ENCODE data around the gene LRRC3B.

LRRC3B gene

DNA sequence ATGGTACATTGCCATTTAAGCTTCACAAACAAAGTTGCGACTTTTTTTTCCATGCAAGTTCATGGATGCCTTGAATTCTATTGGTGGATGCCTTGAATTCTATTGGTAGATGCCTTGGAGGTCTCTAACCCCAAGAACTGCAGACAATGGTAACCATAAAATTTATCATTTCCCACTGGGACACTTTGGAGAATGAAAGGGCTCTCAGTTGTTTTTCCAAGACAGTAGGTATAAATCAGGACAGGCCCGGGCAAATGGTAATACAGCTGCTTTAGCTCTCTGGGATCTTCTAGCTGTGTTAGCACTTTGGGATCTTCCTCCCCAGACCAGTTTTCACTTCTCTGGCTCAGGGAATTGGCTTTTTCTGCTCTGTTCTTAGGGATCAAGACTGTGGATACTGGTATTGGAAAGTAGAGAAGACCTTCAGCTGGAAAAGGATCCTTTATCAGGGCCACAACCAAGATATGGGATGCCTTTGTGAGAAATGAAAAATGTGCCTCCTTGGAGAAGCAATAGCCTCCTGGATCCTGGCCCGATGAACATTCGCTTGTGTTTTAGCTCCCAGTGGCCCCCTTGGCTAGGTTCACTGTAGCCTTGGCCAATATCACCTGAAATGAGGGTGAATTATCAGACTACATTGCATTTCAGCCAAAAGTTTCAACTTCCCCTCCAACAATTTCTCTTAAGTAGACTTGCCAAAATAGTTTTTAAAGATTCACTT, 8.3 kb downstream of the LRRC3B start:
- no peak for DNase-seq (ENCODE audit: low read depth in 2 of 2, low spot score in 1 of 2)

- no peak for DNase-seq (ENCODE audit: low read depth in 2 of 2, low spot score in 1 of 2)
These were observed 8.8 kb downstream of the LRRC3B start for GRCh38 chr3:26631390-26631738.

DNA sequence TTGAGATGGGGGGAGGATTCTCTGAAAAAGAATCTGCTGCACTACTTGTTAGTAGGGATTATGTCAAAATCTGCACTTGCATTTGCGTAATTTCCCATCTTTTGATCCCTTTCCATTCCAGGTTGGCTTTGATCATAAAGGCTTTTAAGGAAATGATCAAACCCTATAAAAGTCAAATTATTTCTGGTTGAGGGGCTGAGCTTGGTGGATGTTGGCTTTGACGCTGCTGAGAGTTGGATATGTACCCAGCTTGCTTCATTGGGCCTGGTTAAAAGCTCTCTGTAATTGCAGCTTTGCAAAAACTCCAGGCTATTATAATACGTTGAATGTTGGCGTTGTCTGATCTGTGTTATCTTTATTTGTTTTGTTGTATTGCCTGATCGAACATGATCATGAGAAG, 12.0 kb downstream of the LRRC3B start:
- no peak for DNase-seq (ENCODE audit: low read depth in 2 of 2, low spot score in 1 of 2)

DNA sequence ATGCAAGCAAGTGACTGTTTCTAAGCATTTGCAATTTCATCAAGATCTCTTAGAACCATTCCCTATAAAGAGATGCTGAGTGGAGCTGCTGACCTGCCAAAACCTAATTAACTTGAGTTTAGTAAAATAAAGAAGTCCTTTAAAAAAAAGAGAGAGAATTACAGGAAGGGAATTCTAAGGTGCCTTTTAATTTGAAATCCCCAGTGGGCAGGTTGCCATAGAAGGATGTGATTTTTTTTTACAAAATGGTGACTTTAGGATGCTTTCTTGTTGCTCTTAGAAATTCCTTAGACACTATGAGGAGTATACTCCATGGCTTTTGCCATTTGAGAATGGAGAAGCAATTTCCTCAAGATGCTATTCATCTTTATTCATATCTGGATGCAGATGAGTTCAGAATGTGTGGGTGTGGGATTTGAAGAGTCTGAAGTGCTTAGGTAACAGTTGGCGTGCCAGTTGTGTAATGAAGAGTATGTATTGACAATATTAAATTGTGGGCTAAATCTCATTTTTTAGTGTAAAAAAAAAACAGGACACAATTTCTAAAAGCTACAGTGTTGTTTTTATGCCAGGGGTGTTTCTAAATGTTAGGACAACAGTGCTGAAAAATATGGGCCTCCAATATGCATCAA, 13.6 kb downstream of the LRRC3B start:
- no peak for DNase-seq (ENCODE audit: low read depth in 2 of 2, low spot score in 1 of 2)

DNA sequence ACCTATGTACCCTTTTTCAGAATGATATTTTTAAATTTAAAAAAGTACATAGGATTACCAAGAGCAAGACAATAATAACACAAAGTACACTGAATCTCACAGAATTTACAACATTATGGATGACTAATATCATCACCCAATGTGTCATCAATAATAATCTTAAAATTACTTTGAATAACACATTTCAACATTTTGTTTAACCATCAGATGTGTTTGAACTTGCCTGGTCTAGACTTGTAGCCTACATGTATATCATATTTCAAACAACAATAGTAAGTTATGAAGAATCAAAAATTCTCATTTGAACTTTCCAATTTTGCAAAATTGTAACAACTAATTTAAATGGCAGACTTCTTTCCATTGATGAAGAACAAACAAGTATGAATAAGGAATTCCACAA, 15.1 kb downstream of the LRRC3B start:
- no peak for DNase-seq (ENCODE audit: low read depth in 2 of 2, low spot score in 1 of 2)

DNA sequence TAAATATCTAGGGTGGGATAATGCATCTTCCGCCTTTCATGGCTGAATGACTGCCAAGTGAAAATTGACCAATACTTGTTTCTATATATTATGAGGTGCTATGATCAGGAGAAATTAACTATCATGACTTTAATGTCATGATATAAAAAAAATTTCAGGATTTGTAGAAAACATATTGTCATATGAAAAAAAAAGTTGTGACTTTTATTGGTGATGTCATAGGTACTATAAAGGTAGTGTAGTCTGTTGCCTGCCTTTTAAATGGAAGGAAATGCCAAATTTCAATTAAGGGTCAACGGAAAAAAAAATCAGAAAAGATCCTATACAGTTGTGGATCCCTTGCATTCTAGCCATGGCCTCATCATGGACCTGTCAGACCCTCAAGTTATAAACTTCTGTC, 15.5 kb downstream of the LRRC3B start:
- DNase-seq (ENCODE audit: low read depth in 2 of 2, low spot score in 1 of 2) = no peak

GRCh38 chr3:26639339-26639738, 16.8 kb downstream of the LRRC3B start:
- DNase-seq (ENCODE audit: low read depth in 2 of 2, low spot score in 1 of 2) = no peak

DNA sequence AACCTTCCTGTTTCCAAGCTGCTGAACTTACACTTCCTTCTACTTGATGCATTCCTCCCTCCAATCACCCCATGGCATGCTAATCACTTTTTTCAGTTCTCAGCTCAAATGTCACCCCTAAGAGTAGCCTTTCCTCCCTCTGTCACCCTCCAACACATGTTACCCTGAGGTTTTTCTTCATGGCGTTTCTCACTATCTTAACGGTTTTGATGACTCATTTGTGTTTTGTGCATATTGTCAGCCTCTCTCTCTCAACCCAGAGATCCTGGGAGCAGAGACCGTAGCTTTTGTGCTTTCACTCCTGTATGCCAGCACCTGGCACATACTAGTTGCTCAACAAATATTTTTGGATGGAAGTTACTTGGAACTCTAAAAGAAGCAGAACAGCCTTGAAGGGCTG, 24.5 kb downstream of the LRRC3B start:
- no peak for DNase-seq (ENCODE audit: low read depth in 2 of 2, low spot score in 1 of 2)

GRCh38 chr3:26648461-26648860, 25.9 kb downstream of the LRRC3B start:
- no peak for DNase-seq (ENCODE audit: low read depth in 2 of 2, low spot score in 1 of 2)

GRCh38 chr3:26652164-26652563, 29.6 kb downstream of the LRRC3B start:
- no peak for DNase-seq (ENCODE audit: low read depth in 2 of 2, low spot score in 1 of 2)

DNA sequence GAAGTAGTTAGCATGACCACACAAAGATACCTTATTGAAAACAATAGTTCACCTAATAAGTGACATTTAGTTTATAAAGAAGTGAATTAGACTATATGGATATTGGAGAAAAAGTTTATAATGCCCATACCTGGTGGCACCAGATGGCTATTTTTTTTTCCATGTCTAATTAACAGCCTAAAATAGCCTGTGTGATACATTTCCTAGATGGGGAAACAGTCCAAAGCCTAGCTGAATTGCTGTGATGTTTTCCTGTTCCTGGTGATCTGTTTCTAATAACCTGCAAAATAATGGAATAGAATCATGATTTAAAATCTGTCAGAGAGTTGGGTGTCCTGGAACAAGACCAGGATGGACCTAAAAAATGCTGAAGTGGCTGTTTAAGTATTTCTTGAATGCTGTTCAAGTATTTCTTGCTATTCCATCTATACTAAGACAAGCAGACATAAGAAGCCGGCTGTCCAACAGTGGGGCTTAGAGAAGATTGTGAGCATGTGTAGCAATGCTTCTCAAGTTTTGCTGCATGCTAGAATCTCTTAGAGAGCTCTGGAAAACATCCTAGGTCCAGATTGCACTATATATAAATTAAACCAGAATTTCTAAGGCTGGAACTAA, 31.3 kb downstream of the LRRC3B start:
- DNase-seq (ENCODE audit: low read depth in 2 of 2, low spot score in 1 of 2) = no peak

- no peak for DNase-seq (ENCODE audit: low read depth in 2 of 2, low spot score in 1 of 2)
These were observed 32.7 kb downstream of the LRRC3B start for GRCh38 chr3:26655231-26655630.

GRCh38 chr3:26657348-26657976, 34.9 kb downstream of the LRRC3B start:
- no peak for DNase-seq (ENCODE audit: low read depth in 2 of 2, low spot score in 1 of 2)

- DNase-seq (ENCODE audit: low read depth in 2 of 2, low spot score in 1 of 2) = no peak
These were observed 45.6 kb downstream of the LRRC3B start for GRCh38 chr3:26668171-26668570.

DNA sequence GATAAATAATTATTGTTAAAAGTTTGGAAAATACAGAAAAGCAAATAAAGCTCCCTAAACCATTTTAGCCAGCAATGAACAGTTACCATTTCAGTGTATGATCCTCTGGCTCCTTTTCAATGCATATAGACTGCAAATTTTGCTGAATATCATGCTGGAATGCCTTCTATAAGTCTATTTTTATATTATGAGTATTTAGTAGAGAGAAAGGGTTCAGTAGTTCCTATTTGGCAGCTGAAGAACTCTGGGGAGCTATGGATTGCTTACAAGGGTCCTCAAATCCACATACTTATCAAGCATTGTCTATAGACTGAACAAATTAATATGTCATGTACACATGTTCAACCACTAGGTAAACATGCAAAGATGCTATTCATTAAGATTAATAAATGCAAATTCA, 46.1 kb downstream of the LRRC3B start:
- DNase-seq (ENCODE audit: low read depth in 2 of 2, low spot score in 1 of 2) = no peak

DNA sequence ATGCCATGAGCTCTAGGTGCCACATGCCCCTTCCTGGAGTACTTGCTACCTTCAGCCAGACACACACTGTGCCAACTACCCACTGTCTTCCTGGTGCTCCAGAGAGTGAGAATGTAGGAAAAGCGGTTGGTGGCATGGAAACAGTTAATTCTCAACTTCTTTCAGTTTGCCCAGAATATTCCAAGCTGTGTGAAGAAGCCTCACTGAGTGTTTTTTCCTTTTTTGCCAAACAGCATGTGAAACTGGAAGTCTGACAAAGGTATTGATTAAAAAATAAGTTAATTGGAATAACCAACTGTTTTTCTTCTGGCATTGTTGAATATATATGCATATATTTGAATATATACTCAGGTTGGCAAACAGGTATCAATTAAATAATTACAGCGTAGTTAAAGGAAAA, 52.8 kb downstream of the LRRC3B start:
- DNase-seq (ENCODE audit: low read depth in 2 of 2, low spot score in 1 of 2) = no peak

DNA sequence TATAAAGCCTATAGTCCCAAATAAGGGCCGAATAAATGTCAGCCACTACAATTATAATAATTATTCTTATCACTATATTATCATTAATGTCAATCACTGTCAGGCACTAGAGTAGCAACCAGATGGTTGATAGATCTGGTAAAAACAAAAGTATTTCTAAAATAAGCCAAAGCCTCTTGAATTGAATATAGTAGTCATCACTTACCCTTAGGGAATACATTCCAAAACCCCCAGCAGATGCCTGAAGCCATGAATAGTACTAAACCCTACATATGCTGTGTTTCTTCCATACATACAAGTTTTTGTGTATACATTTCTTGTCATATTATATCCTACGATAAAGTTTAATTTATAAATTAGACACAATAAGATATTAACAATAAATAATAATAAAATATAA, 59.1 kb downstream of the LRRC3B start:
- no peak for DNase-seq (ENCODE audit: low read depth in 2 of 2, low spot score in 1 of 2)

DNA sequence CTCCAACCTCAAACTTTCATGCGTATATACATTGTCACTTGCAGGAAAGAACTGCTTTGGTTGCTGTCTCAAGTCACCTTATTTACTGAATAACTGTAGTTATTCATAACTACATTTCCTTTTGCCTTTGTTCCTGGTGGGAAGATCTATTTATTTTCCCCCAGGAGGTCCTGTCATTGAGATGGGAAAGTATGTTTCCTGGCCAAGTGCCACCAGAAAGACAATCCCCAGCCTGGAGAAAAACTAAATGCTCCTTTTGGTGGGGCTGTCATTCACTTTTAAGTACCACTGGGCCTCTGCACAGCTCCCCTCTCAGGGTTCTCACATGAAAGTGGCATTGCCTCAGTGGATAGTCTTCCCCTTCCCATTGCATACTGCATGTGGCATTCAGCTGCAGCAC, 59.8 kb downstream of the LRRC3B start:
- DNase-seq (ENCODE audit: low read depth in 2 of 2, low spot score in 1 of 2) = no peak

DNA sequence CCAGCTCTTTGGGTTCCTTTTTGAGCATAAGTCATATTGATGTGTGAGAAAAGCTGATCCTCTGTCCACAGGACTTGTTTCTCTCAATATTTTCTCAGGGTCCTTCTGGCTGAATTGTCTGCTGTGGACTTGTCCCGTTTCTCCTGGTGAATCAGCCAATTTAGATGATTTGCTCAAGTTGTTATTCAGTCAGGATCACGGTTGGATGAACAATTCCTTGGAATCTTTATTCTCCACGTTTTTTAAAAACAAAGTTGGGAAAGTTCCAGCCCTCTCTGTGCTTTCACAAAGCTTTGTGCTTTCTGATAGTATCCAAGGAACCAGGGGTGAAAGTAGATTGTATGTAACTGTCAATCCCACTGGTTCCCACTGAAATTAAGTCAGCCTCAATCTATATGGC, 61.3 kb downstream of the LRRC3B start:
- DNase-seq (ENCODE audit: low read depth in 2 of 2, low spot score in 1 of 2) = no peak

- no peak for DNase-seq (ENCODE audit: low read depth in 2 of 2, low spot score in 1 of 2)
These were observed 64.9 kb downstream of the LRRC3B start for GRCh38 chr3:26687466-26687865.

- no peak for DNase-seq (ENCODE audit: low read depth in 2 of 2, low spot score in 1 of 2)
These were observed 77.0 kb downstream of the LRRC3B start for GRCh38 chr3:26699553-26699952.

- no peak for DNase-seq (ENCODE audit: low read depth in 2 of 2, low spot score in 1 of 2)
These were observed 80.9 kb downstream of the LRRC3B start for GRCh38 chr3:26703519-26703918.
